Measurements from ENCODE around the gene SNX13. TPM values are rescaled to one million over a fixed set of nuclear protein-coding genes. Genes with fewer than 3 reads are reported as not detected.

SNX13 gene
- total and polyA plus RNA-seq, 2 of the 4 experiments (the other 2 are of a cell fraction), result 9.0 to 24.9 TPM

- Histone ChIP-seq H3K14ac (replicated peaks; ENCODE audit: low read depth, low read length) (no peak overlapping the region), H3K23ac (ENCODE audit: low read depth, low read length) (no peak overlapping the region), H4K5ac (ENCODE audit: low read depth, low read length) (no peak overlapping the region), H3K9me1 (ENCODE audit: insufficient read depth, low read length) (no peaks in the 10 kb centered on the region), H3K27me3 (ENCODE audit: control insufficient read depth, insufficient read depth, low read length) (no peaks in the 10 kb centered on the region), H3K4me3 (ENCODE audit: insufficient read depth, low read depth, low read length) (no peak overlapping the region), H3K4ac (ENCODE audit: low read depth, low read length) (no peak overlapping the region), H3K36me3 (ENCODE audit: control insufficient read depth, insufficient read depth, low read length) (peaks cover 3% of the 10 kb centered on the region; the same call in 1 of the 2 replicates), H2BK120ac (ENCODE audit: low read depth, low read length) (no peak overlapping the region), H3K9ac (ENCODE audit: low read depth, low read length) (no peak overlapping the region), H2AK5ac (ENCODE audit: low read depth, low read length) (no peak overlapping the region), H3K27ac (ENCODE audit: insufficient read depth, low read length) (no peak overlapping the region), H2BK20ac (ENCODE audit: low read depth, low read length) (no peak overlapping the region), H4K91ac (ENCODE audit: insufficient read depth, low read depth, low read length) (no peak overlapping the region), H2BK5ac (ENCODE audit: low read depth, low read length, poor library complexity, severe bottlenecking) (no peak overlapping the region), H3K79me1 (ENCODE audit: low read depth in 1 of 2, low read length in 2 of 2) (no peaks in the 10 kb centered on the region; a peak in 2 of 4 replicates), H2BK15ac (ENCODE audit: low read depth, low read length) (no peak overlapping the region), H3K56ac (ENCODE audit: extremely low read depth, insufficient read depth, low read length) (no peak overlapping the region), H3K9me3 (ENCODE audit: control insufficient read depth, insufficient read depth, low read length) (no peaks in the 10 kb centered on the region), H3K4me2 (ENCODE audit: low read depth, low read length) (no peak overlapping the region), H3K18ac (ENCODE audit: low read depth, low read length) (no peak overlapping the region), H4K20me1 (ENCODE audit: insufficient read depth, low read length) (no peaks in the 10 kb centered on the region), H2AFZ (replicated peaks; ENCODE audit: low read length, poor library complexity) (no peak overlapping the region), H4K8ac (ENCODE audit: low read depth in 2 of 2, low read length in 2 of 2) (no peak overlapping the region), H3K4me1 (ENCODE audit: control insufficient read depth, insufficient read depth, low read length) (no peaks in the 10 kb centered on the region), H2AK9ac (replicated peaks; ENCODE audit: low read depth, low read length, poor library complexity) (no peak overlapping the region)
- DNase-seq, result no peak
- TF ChIP-seq MXI1 (IDR thresholded peaks at IDR 0.05; ENCODE audit: borderline replicate concordance, low read depth, low read length) (no peak), USF2 (IDR thresholded peaks at IDR 0.05; ENCODE audit: low read depth, low read length) (no peak), FOS (IDR thresholded peaks at IDR 0.05; ENCODE audit: low read depth, low read length) (no peak), CEBPB (IDR thresholded peaks at IDR 0.05; ENCODE audit: low read depth, low read length) (no peak), POLR2A (IDR thresholded peaks at IDR 0.05; ENCODE audit: low read depth, low read length) (no peak), RCOR1 (IDR thresholded peaks at IDR 0.05; ENCODE audit: insufficient replicate concordance, low read length) (no peak), RFX5 (IDR thresholded peaks at IDR 0.05; ENCODE audit: low read depth, low read length) (no peak), CHD1 (IDR thresholded peaks at IDR 0.05; ENCODE audit: low read depth, low read length) (no peak), CTCF (conservative IDR thresholded peaks at IDR 0.05; ENCODE audit: low read depth, low read length) (no peak), MAZ (IDR thresholded peaks at IDR 0.05; ENCODE audit: borderline replicate concordance, low read depth, low read length) (no peak), NFE2L2 (IDR thresholded peaks at IDR 0.05; ENCODE audit: low read depth, low read length) (no peak), BHLHE40 (IDR thresholded peaks at IDR 0.05; ENCODE audit: low read depth, low read length) (no peak), MAFK (IDR thresholded peaks at IDR 0.05; ENCODE audit: low read depth, low read length) (no peak)
- BruUV-seq (replicated peaks), result no TSS peak
- ChIA-PET CTCF (no interaction called here), POLR2A (ENCODE audit: unreplicated experiment) (no interaction called here)
- intact Hi-C loops (cut with micrococcal nuclease) (no loop called here), in situ Hi-C loops (cut with MboI; ENCODE audit: low sequenced_read_pairs) (no loop called here), dilution Hi-C loops (cut with HindIII; ENCODE audit: low sequenced_read_pairs, unreplicated experiment) (no loop called here)
- no peak for ATAC-seq (ENCODE audit: low read depth)
- no CpG with 5 or more reads among the region's 6 CpGs for WGBS, 2 experiments (ENCODE audit: extremely low coverage in 2 of 2, insufficient read length in 1 of 2)
These were observed 57.6 kb downstream of the SNX13 start for GRCh38 chr7:17882685-17883084.
